GM18508 (cell line): ENCODE results near the gene FLT4.
"Not testable (repeated sequence)": the region's sequence is repeated elsewhere in the genome, so short reads cannot be mapped to it uniquely, and the experiment has no call there.

Experiments used
- ATAC-seq: cut with Tn5 transposase; IDR thresholded peaks from one replicate; pipeline ENCODE4 v1.9.1; 2021; ENCODE audit warnings: moderate number of reproducible peaks; ENCODE audit not compliant: insufficient read depth, unreplicated experiment

FLT4 gene

DNA sequence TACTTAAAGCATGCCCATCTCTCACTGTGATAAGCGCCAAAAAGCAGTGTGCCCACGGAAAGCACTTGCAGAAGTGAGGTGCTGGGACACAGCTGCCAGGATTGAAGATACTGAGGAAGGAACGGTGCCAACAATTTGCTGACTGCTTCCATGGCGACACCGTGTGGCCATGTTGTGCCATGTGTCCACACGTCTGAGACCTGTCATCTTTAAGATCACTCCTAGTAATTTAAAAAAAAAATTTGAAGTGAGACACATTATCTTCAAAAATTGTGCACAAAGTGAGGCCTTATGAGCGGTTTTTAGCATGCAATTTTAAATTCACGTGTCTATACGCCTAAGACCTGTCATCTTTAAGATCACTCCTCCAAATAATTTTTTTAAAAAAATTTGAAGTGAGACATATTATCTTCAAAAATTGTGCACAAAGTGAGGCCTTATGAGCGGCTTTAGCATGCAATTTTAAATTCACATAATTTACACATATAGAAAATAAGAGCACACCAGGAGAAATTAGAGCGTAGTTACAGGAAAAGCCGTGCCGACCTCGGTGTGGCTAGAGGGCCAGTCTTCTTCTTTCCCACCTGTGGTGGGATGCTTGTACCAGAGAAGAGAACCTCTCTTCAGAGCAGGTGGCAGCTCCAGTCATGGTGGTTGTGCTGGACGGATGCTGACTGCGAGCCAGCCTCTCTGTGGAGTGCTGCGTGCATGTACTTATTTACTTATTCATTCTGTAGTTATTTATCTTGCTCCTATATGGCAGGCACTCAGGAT lies 21.4 kb upstream of the FLT4 start:
- ATAC-seq, result no peak

DNA sequence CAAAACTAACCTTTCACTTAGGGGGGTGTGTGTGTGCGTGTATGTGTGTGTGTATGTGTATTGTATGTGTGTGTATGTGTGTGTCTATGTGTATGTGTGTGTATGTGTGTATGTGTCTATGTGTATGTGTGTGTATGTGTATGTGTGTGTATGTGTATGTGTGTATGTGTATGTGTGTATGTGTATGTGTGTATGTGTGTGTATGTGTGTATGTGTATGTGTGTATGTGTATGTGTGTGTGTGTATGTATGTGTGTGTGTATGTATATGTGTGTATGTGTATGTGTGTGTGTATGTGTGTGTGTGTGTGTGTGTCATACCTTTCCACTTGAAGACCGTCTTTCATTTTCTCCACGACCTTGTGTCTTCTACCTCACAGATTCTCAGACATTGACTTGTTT lies 20.8 kb upstream of the FLT4 start:
- no peak for ATAC-seq

DNA sequence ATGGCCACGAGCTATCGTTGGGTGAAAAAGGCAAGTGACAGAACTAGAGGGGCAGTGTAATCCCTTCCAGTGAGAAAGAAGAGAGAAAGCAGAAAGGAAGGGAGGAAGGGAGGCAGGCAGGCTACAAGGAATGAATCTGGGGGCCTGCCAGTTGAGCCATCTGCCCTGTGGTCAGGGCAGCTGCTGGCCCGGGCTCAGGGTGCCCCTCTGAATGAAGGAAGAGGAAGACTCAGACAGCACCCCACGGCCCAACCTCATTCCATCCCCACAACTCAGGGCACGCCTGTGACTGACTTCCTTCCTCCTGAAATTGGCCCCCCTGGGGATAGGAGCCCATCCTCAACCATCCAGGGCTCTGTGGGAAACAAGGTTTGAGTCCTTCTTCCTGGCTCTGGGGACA lies 20.3 kb upstream of the FLT4 start:
- no peak for ATAC-seq

DNA sequence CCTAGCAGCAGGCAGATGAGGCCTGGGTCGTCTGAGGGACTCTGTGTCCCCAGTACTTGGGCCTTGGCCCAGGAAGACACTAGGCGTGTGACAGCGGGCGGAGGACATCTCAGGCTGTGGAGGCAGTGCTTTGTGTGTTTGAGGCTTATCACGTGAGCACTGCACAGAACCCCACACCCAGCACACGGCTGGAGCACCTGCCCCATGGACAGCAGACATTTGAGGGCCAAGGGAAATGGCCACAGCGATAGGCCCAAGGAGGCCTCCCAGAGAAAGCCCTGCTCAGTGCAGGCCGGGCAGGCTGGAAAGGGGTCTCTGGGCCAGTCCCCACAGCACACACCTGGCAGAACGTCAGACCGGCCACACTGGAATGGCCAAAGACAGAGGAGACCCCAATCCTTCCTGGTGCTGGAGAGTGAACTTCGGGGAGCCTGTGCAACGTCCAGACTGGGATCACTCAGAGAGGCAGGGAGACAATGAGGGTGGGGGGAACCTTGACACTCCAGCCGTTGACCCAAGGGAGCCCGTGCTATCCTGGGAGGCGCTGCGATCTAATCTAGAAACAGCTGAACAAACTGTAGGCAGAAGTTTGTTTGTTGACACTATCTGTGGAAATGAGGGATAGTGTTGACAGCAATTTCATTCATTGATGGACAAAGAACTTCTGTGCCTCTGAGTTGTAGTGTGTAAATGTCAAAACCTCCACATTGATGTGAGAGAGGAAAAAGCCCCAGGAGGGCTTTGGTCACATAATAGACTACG lies 19.6 kb upstream of the FLT4 start:
- no peak for ATAC-seq

DNA sequence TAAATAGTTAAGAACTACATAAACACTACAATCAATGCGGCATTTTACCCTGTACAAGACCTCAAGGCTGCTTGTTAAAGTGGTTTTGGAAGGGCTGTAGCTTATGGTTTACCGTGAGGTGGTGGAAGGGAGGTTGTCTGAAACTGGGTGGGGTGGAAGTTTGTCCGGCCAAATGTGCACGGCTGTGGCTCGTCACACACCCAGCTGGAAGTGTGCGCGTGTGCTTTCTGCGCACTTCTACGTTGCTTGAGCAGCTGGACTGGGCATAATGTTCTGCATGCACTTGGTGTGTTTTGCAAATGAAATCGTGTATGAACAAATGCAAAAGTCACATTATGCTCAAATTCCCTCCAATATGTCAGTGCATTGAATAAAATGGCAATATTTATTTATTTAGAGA lies 17.4 kb upstream of the FLT4 start:
- no peak for ATAC-seq

DNA sequence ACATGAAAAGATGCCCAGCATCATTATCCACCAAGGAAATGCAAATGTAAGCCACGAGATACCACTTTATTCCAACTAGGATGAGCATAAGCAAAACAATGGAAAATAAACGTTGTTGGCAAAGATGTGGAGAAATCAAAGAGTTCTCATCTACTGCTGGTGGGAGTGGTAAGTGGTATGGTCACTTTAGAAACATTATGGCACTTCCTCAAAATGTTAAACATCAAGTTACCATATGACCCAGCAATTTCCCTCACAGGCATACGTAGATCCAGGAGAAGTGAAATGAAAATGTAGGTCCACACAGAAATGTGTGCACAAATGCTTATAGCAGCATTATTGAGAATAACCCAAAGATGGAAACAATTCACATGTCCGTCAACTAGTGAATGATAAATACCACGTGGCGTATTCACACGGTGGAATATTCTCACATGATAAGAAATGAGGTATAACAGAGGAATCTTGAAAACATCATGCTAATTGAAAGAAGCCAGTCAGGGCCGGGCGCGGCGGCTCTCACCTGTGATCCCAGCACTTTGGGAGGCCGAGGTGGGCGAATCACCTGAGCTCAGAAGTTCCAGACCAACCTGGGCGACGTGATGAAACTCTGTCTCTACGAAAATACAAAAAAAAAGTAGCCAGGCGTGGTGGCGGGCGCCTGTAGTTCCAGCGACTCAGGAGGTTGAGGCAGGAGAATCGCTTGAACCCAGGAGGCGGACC lies 16.4 kb upstream of the FLT4 start:
- ATAC-seq, result no peak

DNA sequence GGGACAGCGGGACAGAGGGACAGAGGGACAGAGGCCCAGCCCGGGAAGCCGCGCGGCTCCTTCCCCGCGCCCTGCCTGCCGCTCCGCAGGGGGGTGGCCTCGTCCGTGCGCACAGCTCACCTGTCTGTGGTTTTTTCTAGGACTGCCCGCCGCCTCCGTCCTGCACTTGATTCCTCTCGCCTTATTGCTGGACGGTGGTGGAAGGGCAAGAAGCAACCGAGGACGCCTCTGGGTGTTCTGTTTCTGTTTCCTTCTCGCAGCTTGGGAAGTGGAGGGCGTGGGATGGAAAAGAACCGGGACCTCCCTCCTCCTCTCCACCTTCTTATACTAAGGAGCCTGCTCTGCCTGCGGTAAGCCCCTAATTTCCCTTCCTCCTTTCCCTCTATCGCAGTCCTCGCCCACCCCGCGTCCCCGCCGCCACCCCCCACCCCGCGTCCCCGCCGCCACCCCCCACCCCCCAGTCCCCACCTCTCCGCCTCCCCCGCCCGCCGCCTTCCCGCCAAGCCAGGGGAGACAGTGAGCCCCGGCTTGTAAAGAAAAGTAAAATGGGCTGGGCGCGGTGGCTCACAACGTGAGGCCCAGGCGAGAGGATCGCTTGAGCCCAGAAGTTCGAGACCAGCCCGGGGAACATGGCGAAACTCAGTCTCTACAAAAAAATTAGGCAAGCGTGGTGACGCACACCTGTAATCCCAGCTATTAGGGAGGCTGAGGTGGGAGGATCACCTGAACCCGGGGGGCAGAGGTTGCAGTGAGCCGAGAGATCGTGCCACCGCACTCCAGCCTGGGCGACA lies 9.6 kb upstream of the FLT4 start:
- no peak for ATAC-seq

DNA sequence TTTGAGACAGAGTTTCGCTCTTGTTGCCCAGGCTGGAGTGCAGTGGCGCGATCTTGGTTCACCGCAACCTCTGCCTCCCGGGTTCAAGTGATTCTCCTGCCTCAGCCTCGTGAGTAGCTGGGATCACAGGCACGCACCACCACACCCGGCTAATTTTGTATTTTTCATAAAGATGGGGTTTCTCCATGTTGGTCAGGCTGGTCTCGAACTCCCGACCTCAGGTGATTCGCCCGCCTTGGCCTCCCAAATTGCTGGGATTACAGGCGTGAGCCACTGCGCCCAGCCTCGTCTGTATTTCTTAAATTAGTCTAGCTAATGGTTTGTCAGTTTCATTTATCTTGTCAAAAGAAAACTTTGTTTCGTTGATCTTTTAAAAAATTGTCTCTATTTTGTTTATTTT lies 5.8 kb upstream of the FLT4 start:
- ATAC-seq, result not testable (repeated sequence)

DNA sequence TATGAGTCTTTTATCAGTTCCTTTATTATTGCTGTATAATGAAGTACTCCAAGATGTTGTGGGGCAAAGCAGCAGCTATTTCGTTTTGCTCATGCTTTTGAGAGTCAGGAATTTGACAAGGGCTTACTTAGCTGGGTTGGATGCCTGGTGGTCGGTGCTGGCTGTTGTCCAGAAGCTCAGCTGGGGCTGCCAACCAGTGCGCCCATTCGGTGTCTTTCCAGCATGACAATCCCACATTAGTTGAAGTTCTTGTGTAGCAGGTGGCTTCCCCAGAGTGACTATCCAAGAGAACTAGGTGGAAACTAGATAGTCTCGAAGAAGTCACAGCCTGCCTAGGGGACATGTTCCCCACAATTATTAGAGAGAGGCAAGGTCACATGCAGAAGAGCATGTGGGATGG lies 3.4 kb upstream of the FLT4 start:
- no peak for ATAC-seq

DNA sequence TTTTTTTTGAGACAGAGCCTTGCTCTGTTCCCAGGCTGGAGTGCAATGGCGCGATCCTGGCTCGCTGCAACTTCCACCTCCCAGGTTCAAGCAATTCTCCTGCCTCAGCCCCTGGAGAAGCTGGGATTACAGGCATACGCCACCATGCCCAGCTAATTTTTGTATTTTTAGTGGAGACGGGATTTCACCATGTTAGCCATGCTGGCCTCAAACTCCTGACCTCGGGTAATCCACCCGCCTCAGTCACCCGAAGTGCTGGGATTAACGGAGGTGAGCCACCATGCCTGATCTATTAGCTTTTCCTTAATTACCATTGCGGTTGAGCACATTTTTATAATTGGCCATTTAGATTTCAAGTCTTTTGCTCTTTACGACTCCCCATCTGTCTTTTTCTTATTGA lies 2.9 kb upstream of the FLT4 start:
- ATAC-seq, result no peak

DNA sequence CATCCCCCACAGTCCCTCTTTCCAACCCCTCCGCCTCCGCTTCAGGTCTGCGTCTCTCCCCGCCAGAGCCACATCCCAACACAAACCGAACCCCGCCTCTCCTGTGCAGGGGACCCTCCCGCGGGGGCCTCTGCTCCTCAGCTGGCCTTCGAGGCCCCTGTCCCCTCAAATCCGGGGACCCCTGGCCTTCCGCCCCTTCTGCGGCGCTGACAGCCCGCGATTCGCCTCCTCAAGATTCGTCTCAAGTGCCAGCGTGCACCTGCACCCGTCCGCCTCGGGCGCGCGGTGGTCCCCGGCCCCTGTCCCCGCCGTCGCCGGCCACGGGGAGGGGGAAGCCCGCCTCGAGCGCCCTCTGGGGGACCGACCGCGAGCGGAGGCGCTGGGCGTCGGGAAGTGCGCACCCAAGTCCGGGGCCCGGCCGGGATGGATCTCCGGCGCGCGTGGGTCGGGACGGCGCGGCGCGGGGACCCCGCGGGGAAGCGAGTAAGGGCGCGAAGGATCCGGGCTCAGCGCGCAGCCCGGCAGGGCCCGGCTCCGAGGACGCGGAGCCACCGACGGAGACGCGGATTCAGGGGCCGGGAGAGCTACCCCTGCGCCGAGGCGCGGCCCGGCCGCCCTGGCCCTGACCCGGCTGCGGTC lies 623 bp downstream of the FLT4 start:
- ATAC-seq, result no peak

DNA sequence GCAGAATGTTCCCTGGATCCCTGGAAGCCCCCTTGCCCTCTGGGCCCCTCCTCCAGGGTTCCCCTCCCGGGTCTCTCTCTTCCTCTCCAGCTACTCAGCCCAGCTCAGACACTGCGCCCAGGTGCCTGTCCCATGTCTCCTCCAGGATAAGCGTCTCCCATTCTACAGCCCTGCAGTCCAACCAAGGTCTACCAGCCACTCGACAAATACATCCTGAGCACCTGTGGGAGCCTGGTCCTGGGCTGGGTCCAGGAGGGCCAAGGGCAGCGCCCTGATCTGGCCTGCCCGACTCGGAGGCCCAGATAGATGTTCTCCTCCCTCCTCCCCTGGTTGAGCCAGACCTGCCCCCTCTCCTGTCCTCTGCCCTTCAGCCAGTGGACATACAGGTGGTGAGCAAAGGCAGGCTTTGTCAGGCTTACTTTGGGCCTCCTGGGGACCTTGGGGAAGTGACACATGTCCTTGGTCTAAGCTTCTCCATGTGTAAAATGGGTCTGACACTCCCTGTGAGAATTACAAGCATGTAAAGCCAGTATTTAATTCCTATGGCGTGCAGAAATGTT lies 1.4 kb downstream of the FLT4 start:
- ATAC-seq, result no peak

DNA sequence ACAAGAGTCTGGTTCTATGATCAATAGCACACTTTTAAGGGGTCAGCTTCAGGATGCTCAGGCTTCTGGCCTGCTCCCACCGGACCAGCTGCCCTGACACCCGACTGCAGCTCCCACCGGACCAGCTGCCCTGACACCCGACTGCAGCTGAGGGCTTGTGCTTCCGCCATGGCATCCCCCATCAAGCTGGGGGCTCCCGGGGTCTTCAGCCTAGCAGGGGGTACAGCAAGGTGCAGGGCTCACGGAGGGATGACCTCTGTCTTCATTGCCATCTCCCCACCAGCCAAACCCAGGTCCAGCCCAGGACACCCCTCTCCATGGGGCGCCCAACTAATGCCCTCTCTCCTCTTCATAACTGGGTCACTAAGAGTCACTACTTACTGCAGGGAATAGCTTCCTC lies 1.9 kb downstream of the FLT4 start:
- no peak for ATAC-seq

DNA sequence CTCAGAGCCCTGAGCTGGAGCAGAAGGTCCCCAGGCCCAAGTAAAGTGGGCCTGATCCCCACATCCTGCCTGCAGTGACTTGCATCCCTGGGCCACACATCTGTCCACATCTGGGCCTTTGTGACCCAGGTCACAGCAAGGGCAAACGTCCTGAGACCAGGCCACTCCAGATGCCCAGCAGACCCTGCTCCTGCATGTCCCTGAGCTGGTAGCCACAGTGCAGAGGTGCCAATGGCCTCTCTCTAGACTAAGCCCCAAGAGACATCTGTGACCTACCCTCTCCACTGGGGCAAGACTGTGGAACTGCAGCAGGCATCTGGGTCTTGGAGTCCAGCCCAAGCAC lies 2.5 kb downstream of the FLT4 start:
- no peak for ATAC-seq

DNA sequence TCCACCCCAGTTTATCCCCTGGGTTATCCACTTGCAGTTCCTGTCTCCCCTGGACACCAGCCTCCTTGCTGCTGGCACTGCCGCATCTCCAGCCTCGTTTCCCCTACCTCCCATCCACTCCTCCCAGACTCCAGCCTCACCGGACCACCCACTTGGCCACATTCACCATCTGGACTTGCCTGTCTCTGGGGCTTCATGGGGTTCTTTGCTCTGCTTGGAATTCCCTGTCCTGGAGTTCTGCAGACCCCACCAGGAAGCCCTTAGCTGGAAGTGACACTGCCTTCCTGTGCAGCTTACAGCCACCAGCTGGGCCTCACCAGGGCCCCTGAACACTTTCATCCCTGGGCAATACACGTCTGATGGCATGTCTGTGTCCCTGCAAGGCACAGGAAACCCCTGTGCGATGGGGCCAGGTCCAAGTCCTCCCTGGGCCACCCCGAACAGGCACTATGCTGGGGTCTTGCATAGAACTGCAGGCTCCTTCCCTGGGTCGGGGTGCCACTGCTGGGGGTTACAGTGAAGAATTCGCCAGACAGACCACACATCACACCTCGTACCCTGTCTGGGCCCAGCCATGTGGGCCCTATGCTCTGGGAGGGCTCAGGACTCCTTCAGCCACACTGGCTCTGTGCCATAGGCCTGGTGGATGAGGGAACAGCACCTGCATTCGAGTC lies 3.0 kb downstream of the FLT4 start:
- ATAC-seq, result no peak

DNA sequence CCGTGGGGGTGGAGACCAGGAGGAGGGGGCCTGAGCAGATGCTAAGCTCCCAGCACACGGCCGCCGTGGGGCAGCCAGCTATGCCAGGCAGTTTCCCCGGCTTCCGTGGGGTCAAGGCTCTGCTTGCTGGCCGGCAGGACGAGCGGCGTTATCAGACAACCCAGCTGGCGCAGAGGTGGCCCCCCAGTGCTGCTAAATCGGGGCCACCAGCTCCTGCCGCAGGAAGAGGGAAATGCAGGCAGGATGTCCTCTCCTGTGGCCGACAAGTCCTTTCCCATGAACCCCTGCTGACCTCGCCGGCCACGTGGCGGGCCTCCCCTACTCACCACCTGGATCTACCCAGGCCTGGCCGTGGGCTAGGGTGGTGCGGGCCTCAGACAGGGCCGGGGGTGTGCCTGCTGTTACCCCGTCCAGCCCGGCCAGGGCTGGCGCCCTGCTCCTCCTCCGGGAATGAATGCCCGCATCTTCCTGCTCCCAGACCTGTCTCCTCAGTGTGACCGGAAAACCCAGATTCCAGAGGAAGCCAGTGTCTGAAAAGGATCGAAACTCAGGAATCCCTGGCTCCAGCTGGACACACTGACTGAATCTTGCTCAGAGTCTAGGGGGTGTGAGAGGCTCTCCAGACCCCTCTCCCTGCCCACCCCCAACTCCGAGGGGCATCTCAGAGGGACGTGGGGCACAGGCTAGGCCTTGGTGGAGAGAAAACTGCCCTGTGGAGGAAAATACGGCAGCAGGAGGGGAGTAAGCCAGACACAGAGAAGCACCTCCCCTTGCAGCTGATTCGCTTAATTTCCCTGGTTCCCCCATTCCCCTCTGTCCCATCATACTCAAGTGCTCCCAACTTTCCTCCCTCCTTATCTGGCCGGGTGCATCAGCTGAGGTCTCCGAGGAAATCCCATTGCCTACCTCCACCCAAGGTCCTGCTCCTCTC lies 3.9 kb downstream of the FLT4 start:
- ATAC-seq, result no peak

DNA sequence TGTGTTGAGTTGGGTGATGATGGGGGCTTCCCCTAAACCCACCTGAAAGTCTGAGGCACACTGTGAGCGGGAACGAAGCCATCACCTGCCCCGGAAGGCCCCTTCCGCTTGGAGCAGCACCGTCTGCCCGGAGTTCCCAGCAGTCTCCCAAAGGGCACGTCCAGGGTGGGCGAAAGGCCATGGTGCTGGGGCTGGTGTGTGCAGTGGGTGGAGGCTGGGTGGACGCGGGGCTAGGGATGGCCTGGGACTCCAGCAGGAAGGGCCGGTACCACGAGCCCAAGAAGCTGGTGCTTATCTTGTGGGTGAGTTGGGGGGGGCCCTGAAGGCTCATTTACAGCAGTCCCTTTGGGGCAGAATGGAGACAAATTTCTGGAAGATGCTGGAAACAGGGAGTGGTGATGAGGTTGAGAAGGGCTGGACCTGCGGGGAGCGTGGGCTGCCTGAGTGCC lies 4.6 kb downstream of the FLT4 start:
- no peak for ATAC-seq

DNA sequence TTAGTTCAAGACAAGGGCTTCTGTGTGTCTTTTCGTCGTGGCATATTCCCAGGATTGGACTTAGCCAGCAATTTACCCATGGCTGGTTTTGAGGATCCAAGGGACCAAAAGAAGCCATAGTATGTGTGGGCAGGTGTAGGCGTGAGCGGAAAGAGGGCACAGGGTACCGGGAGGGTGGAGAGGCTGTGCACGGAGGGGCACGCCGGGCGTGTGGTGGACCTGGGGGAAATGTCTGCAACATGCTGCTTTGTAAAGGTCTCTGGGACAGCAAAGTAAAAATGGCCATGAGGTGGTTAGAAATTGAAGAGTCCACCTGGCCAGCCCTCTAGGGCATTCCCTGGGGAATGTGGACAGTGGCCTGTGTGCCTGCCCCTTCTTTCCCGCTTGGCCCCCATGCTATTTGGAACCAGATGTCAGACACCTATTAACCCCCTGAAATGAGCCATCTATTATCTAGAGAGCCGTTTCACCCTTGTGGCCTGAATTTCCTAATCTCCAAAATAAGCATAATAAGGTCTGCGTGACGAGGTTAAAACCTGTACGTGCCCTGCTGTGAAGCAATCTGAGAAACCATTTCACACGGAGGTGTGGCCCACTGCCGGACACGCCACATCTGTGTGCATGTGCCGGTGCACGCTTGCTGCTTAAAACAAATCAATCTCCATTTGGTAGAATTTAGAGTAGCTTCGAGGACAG lies 5.1 kb downstream of the FLT4 start:
- no peak for ATAC-seq
